ENCODE data around the gene STMN3.

GRCh38 chr20:63627751-63628245 is 25.4 kb downstream of the STMN3 start:
- TF ChIP-seq CTCF (IDR thresholded peaks at IDR 0.05), result no peak
- TF ChIP-seq POLR2A (IDR thresholded peaks at IDR 0.05), result no peak

Data from body of pancreas (tissue), 4 donors.